ENCODE measurements around the gene CTIF. TPM values are rescaled to one million over a fixed set of nuclear protein-coding genes. Genes with fewer than 3 reads are reported as not detected.
"Not testable (repeated sequence)": the region's sequence is repeated elsewhere in the genome, so short reads cannot be mapped to it uniquely, and the experiment has no call there.

The CTIF gene
- total RNA-seq, 1 donor from 2014 or later, result 67.9 TPM

DNA sequence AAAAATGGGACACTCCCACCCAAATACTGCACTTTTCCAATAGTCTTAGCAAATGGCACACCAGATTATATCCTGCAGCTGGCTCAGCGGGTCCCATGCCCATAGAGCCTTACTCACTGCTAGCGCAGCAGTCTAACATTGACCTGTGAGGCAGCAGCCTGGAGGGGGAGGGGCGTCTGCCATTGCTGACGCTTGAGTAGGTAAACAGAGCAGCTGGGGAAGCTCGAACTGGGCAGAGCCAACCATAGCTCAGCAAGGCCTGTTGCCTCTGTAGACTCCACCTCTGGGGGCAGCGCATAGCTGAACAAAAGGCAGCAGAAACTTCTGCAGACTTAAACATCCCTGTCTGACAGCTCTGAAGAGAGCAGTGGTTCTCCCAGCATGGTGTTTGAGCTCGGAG, 110.4 kb downstream of the CTIF start:
- Mint-ChIP-seq H3K36me3 (peaks cover 11% of the 10 kb centered on the region), H3K27ac (no peak overlapping the region), H3K4me1 (peaks cover 5% of the 10 kb centered on the region), H3K4me3 (no peak overlapping the region), H3K27me3 (ENCODE audit: low read depth) (no peaks in the 10 kb centered on the region), H3K9me3 (peaks cover 27% of the 10 kb centered on the region)
- TF ChIP-seq, protein P1, sequence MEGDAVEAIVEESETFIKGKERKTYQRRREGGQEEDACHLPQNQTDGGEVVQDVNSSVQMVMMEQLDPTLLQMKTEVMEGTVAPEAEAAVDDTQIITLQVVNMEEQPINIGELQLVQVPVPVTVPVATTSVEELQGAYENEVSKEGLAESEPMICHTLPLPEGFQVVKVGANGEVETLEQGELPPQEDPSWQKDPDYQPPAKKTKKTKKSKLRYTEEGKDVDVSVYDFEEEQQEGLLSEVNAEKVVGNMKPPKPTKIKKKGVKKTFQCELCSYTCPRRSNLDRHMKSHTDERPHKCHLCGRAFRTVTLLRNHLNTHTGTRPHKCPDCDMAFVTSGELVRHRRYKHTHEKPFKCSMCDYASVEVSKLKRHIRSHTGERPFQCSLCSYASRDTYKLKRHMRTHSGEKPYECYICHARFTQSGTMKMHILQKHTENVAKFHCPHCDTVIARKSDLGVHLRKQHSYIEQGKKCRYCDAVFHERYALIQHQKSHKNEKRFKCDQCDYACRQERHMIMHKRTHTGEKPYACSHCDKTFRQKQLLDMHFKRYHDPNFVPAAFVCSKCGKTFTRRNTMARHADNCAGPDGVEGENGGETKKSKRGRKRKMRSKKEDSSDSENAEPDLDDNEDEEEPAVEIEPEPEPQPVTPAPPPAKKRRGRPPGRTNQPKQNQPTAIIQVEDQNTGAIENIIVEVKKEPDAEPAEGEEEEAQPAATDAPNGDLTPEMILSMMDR (IDR thresholded peaks at IDR 0.05; ENCODE audit: unreplicated experiment), result no peak
- DNase-seq (ENCODE audit: low spot score in 2 of 2, unreplicated experiment in 2 of 2), result peak in 1 of 2 experiments; percentile 21

DNA sequence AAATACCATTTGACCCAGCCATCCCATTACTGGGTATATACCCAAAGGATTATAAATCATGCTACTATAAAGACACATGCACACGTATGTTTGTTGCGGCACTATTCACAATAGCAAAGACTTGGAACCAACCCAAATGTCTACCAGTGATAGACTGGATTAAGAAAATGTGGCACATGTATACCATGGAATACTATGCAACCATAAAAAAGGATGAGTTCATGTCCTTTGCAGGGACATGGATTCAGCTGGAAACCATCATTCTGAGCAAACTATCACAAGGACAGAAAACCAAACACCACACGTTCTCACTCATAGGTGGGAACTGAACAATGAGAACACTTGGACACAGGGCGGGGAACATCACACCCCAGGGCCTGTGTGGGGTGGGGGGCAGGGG, 115.8 kb downstream of the CTIF start:
- not testable (repeated sequence) for H3K4me3 Mint-ChIP-seq; DNase-seq (ENCODE audit: low spot score in 2 of 2, unreplicated experiment in 2 of 2); H3K27ac Mint-ChIP-seq; H3K27me3 Mint-ChIP-seq (ENCODE audit: low read depth); H3K4me1 Mint-ChIP-seq
- Mint-ChIP-seq H3K36me3 (peaks cover 11% of the 10 kb centered on the region), H3K9me3 (peaks cover 27% of the 10 kb centered on the region)

DNA sequence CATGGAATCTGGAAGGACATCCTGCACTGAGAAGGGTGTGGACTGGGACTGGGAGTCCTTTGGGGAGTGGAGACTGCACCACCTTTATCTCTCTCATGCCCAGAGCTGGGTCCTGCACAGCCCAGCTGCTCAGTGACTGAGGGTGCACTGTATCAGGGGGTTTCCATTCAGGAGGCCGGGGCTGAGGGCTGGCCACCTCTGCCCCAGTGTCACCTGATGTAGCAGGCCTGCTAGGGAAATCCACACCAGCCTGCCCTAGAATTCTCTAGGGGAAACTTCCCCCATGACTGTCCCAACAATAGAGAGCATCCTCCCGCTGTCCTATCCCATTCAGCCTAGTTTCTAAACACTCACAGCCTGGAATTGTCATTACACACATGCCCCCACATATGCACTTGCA, 116.7 kb downstream of the CTIF start:
- peaks cover 19% of the 10 kb centered on the region for H3K9me3 Mint-ChIP-seq
- H3K4me3 Mint-ChIP-seq, result no peak overlapping the region
- TF ChIP-seq, protein P1 (IDR thresholded peaks at IDR 0.05; ENCODE audit: unreplicated experiment), result no peak
- H3K36me3 Mint-ChIP-seq, result peaks cover 3% of the 10 kb centered on the region
- H3K4me1 Mint-ChIP-seq, result peaks cover 2% of the 10 kb centered on the region
- H3K27ac Mint-ChIP-seq, result no peak overlapping the region
- no peak for DNase-seq (ENCODE audit: low spot score in 2 of 2, unreplicated experiment in 2 of 2)
- no peaks in the 10 kb centered on the region for H3K27me3 Mint-ChIP-seq (ENCODE audit: low read depth)

DNA sequence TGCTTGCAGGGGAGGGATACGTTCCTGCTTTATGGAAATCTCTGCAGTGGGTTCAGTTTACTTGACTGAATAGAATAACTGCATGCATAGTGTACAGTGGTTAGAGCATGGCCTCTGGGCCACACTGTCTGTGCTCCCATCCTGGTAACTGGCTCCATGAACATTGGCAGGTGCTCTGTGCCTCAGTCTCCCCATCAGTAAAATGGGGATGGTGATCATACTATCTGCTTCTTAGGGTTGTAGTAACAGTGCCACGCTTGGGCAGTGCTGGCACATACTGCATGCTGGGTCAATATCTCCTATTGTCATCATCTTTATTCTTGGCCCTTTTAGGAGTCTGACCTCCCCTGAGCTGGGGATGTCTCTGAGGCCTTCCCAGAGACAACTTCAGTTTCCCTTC, 117.3 kb downstream of the CTIF start:
- peaks cover 15% of the 10 kb centered on the region for H3K9me3 Mint-ChIP-seq
- H3K4me1 Mint-ChIP-seq, result peaks cover 8% of the 10 kb centered on the region
- no peak for DNase-seq (ENCODE audit: low spot score in 2 of 2, unreplicated experiment in 2 of 2)
- peaks cover 2% of the 10 kb centered on the region for H3K36me3 Mint-ChIP-seq
- no peaks in the 10 kb centered on the region for H3K27me3 Mint-ChIP-seq (ENCODE audit: low read depth)
- H3K4me3 Mint-ChIP-seq, result no peak overlapping the region
- no peak overlapping the region for H3K27ac Mint-ChIP-seq
- TF ChIP-seq, protein P1 (IDR thresholded peaks at IDR 0.05; ENCODE audit: unreplicated experiment), result no peak

DNA sequence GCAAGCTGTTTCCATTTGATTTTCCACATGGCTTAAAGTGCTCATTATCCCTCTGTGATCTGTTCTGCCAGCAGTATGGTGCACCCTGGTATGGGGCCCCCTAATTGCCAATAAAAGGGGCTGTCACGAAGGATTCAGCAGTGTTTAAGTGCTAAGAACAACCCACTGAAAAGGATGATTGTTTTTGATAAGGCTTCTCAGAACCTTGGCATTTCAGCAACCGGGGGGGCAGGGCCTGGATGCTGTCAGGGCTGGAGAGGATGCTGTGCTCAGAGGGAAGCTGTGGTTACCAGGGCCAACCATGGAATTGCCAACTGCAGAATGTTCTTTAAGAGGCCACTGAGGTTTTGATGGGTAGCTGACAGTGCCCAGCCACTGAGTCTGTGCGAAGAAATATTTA, 117.8 kb downstream of the CTIF start:
- H3K36me3 Mint-ChIP-seq, result peaks cover under 1% of the 10 kb centered on the region
- H3K27ac Mint-ChIP-seq, result no peak overlapping the region
- H3K27me3 Mint-ChIP-seq (ENCODE audit: low read depth), result no peaks in the 10 kb centered on the region
- TF ChIP-seq, protein P1 (IDR thresholded peaks at IDR 0.05; ENCODE audit: unreplicated experiment), result no peak
- no peak overlapping the region for H3K4me3 Mint-ChIP-seq
- H3K9me3 Mint-ChIP-seq, result peaks cover 11% of the 10 kb centered on the region
- H3K4me1 Mint-ChIP-seq, result peaks cover 12% of the 10 kb centered on the region
- DNase-seq (ENCODE audit: low spot score in 2 of 2, unreplicated experiment in 2 of 2), result no peak

DNA sequence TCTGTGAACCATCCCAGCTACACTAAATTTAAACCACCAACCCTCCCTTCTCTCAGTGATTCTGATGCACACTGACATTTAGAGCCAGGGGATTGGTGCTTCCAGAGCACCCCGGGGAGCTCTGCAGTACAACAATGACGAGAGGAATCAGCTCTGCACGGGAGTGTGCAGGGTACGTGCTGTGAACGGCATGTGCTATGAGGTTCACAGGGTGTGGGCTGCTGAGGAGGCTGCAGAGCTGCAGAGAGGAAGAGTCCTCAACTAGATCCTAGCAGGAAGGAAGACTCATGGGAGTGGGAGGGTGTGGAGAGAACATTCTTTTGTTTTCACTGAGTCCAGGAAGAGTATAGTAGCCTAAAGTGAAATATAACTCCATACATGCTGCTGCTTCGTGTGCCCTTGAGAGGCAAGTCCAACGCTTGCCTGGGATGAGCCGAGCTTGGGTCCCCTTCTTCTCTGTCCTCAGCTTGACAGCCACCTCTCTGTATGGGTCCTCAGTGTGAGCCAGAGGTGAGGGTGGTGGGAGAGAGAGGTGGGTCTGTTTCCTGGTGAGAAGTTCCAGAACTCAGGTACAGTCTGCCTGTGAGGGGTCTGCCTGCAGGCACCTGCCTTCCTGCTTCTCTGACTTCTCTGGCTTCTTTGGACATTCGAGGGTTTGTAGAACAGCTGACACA, 118.8 kb downstream of the CTIF start:
- Mint-ChIP-seq H3K9me3 (peaks cover 4% of the 10 kb centered on the region), H3K27ac (no peak overlapping the region), H3K4me1 (peaks cover 22% of the 10 kb centered on the region), H3K4me3 (no peak overlapping the region), H3K36me3 (no peaks in the 10 kb centered on the region), H3K27me3 (ENCODE audit: low read depth) (no peaks in the 10 kb centered on the region)
- no peak for DNase-seq (ENCODE audit: low spot score in 2 of 2, unreplicated experiment in 2 of 2)
- TF ChIP-seq, protein P1 (IDR thresholded peaks at IDR 0.05; ENCODE audit: unreplicated experiment), result no peak

Data from mesothelial cell of epicardium (in vitro differentiated cells).